GM18951 (cell line): Measurements from ENCODE around the gene MORF4L2.
"Not testable (repeated sequence)": the region's sequence is repeated elsewhere in the genome, so short reads cannot be mapped to it uniquely, and the experiment has no call there.

Experiments used
- POLR2A ChIP-seq: IDR thresholded peaks from 4 replicates; pipeline ENCODE4 v1.6.1; 2011; ENCODE audit warnings: mild to moderate bottlenecking; ENCODE audit not compliant: insufficient read length, insufficient read depth; ENCODE audit errors: extremely low read depth
- in situ Hi-C: fragments of 300-500 bp; cut with MboI; formaldehyde crosslinking; loops from one replicate; pipeline ENCODE4 v1.12.0; 2022; ENCODE audit warnings: low sequenced_read_pairs, mixed read lengths, inconsistent platforms; ENCODE audit not compliant: unreplicated experiment

Gene MORF4L2

GRCh38 chrX:103663981-103664762, 22.3 kb downstream of the MORF4L2 start:
- in situ Hi-C loops: no loop called here
- TF ChIP-seq POLR2A: no peak

GRCh38 chrX:103659460-103659859, 27.0 kb downstream of the MORF4L2 start:
- in situ Hi-C loops: not testable (repeated sequence)

- TF ChIP-seq POLR2A: no peak
- in situ Hi-C loops: no loop called here
Measured at GRCh38 chrX:103658681-103659433, 27.6 kb downstream of the MORF4L2 start.

- in situ Hi-C loops: not testable (repeated sequence)
Measured at GRCh38 chrX:103657066-103657465, 29.4 kb downstream of the MORF4L2 start.

GRCh38 chrX:103656617-103657016, 29.9 kb downstream of the MORF4L2 start:
- TF ChIP-seq POLR2A: no peak
- in situ Hi-C loops: no loop called here

- in situ Hi-C loops: not testable (repeated sequence)
Measured at GRCh38 chrX:103655230-103656000, 31.1 kb downstream of the MORF4L2 start.

GRCh38 chrX:103651151-103651773, 35.2 kb downstream of the MORF4L2 start:
- TF ChIP-seq POLR2A: no peak
- in situ Hi-C loops: no loop called here

GRCh38 chrX:103647630-103648029, 38.9 kb downstream of the MORF4L2 start:
- no peak for TF ChIP-seq POLR2A
- in situ Hi-C loops: no loop called here

GRCh38 chrX:103644125-103644524, 42.4 kb downstream of the MORF4L2 start:
- in situ Hi-C loops: no loop called here
- TF ChIP-seq POLR2A: no peak

GRCh38 chrX:103640401-103641155, 45.9 kb downstream of the MORF4L2 start:
- no peak for TF ChIP-seq POLR2A
- in situ Hi-C loops: no loop called here

- in situ Hi-C loops: not testable (repeated sequence)
Measured at GRCh38 chrX:103638479-103639346, 47.8 kb downstream of the MORF4L2 start.
